Heart left ventricle (tissue), 13 donors: ENCODE measurements around the gene ADGRD1.

Source experiments
- POLR2A ChIP-seq, 2 donors: fragments of 450-650 bp; IDR thresholded peaks; one replicate each; pipeline ENCODE4 v1.6.1; 2017; ENCODE audit warnings: antibody characterized with exemption in 2 of 2, mild to moderate bottlenecking in 2 of 2, moderate library complexity in 2 of 2
- TF ChIP-seq, protein P1 (sequence below), 12 donors: fragments of 200-600 bp; sonication (generic) in 4 of 12; IDR thresholded peaks; one replicate each; pipeline versions ENCODE4 v1.5.0 to v1.8.0; 2018 to 2022; ENCODE audit warnings: antibody characterized with exemption in 12 of 12, mild to moderate bottlenecking in 5 of 12
- donor health status: ischemic (EF 13 %, LVEDD 7.1; RV severe dilation, severe dysfunction).
- donor health status: DM: no; HTN: yes; CAD: no.
- donor health status: DM: no; HTN: no; CAD: no.
- donor health status: ischemic (EF 25% LVEDD 6.9; RV normal size, moderate dysfunction).
- donor health status: ischemic (EF 25% LVEDD 5.7; RV mildly dilated, moderate dysfunction).
- donor health status: ischemic (EF 35%, LVEDD 5.7; RV mildly dilated, moderate dysfunction).
- donor health status: nonischemic (EF 11% LVEDD 7.7; RV severe dilation, severe dysfunction).
- donor health status: DM: yes; HTN: yes; CAD: no.
- donor health status: PGD.
- donor health status: ischemic (EF 29% LVEDD 5.4; RV normal size, mild dysfunction).
- donor health status: nonischemic (EF 23%, LVEDD 6.1; RV moderate dilation, normal function).

DNA sequence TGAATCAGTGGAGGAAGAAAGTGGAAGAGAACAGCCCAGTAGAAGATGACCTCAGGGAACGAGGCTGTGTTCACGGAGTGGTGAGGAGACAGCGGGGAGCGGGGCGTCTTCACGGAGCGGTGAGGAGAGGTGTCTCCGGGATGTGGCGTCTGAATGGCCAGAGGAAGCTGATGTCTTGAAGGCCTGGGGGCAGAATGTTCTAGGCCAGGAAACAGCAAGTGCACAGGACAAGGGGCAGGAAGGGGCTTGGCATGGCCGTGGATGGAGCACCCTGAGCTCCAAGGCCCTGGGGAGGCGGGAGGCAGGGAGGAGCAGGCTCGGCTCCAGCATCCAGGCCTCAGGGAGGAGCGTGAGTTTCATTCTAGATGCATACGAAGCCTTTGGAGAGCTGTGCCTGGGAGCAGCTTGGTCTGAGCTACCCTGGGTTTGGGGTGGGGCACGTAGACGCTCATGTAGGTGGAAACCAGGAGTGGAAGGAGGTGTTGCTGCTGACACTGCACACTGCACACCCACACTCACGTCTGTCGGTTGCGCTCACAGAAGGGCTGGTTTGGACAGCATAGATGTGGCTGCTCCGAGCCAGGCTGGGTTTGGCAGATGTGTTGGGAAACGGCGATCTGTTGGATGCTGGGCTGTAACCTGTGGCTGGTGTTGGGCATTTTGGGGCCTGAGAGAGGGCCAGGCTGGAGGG, 131.6 kb downstream of the ADGRD1 start:
- TF ChIP-seq, protein P1, sequence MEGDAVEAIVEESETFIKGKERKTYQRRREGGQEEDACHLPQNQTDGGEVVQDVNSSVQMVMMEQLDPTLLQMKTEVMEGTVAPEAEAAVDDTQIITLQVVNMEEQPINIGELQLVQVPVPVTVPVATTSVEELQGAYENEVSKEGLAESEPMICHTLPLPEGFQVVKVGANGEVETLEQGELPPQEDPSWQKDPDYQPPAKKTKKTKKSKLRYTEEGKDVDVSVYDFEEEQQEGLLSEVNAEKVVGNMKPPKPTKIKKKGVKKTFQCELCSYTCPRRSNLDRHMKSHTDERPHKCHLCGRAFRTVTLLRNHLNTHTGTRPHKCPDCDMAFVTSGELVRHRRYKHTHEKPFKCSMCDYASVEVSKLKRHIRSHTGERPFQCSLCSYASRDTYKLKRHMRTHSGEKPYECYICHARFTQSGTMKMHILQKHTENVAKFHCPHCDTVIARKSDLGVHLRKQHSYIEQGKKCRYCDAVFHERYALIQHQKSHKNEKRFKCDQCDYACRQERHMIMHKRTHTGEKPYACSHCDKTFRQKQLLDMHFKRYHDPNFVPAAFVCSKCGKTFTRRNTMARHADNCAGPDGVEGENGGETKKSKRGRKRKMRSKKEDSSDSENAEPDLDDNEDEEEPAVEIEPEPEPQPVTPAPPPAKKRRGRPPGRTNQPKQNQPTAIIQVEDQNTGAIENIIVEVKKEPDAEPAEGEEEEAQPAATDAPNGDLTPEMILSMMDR (IDR thresholded peaks at IDR 0.05): no peak
- no peak for TF ChIP-seq POLR2A (IDR thresholded peaks at IDR 0.05)
